ENCODE results near the gene PRKAR2A.

DNA sequence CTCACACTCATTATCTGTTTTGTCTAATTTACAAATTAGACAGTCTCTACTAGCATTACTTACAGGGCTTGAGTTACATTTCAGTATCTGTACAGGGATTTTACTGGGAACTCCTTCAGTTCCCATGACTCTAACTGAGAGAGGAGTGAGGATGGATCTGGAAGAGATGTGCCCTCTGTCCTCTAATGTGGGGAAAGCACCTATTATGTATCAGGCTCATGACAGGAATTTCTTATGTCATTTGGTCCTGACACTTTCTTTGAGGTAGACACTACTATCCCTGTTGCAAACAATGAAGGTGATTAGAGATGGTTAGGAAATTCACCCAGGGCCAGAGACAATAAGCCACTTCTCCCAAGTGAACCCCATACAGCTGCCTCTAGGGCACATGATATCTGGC lies 151.1 kb downstream of the PRKAR2A start:
- TF ChIP-seq, protein P1, sequence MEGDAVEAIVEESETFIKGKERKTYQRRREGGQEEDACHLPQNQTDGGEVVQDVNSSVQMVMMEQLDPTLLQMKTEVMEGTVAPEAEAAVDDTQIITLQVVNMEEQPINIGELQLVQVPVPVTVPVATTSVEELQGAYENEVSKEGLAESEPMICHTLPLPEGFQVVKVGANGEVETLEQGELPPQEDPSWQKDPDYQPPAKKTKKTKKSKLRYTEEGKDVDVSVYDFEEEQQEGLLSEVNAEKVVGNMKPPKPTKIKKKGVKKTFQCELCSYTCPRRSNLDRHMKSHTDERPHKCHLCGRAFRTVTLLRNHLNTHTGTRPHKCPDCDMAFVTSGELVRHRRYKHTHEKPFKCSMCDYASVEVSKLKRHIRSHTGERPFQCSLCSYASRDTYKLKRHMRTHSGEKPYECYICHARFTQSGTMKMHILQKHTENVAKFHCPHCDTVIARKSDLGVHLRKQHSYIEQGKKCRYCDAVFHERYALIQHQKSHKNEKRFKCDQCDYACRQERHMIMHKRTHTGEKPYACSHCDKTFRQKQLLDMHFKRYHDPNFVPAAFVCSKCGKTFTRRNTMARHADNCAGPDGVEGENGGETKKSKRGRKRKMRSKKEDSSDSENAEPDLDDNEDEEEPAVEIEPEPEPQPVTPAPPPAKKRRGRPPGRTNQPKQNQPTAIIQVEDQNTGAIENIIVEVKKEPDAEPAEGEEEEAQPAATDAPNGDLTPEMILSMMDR (IDR thresholded peaks at IDR 0.05; ENCODE audit: low read depth, low read length, missing input control) = no peak
- TF ChIP-seq, protein P2, sequence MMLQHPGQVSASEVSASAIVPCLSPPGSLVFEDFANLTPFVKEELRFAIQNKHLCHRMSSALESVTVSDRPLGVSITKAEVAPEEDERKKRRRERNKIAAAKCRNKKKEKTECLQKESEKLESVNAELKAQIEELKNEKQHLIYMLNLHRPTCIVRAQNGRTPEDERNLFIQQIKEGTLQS (IDR thresholded peaks at IDR 0.05) = no peak
- TF ChIP-seq EGR1 (IDR thresholded peaks at IDR 0.05; ENCODE audit: low read depth in 2 of 2) = no peak
- TF ChIP-seq YY1 (IDR thresholded peaks at IDR 0.05) = no peak
- TF ChIP-seq, protein P3, sequence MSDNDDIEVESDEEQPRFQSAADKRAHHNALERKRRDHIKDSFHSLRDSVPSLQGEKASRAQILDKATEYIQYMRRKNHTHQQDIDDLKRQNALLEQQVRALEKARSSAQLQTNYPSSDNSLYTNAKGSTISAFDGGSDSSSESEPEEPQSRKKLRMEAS (IDR thresholded peaks at IDR 0.05) = no peak
- no peak for TF ChIP-seq RAD21 (IDR thresholded peaks at IDR 0.05)
- TF ChIP-seq TAF1 (conservative IDR thresholded peaks at IDR 0.05) = no peak
- no peak for TF ChIP-seq HNF4G (IDR thresholded peaks at IDR 0.05)
- TF ChIP-seq, protein P4, sequence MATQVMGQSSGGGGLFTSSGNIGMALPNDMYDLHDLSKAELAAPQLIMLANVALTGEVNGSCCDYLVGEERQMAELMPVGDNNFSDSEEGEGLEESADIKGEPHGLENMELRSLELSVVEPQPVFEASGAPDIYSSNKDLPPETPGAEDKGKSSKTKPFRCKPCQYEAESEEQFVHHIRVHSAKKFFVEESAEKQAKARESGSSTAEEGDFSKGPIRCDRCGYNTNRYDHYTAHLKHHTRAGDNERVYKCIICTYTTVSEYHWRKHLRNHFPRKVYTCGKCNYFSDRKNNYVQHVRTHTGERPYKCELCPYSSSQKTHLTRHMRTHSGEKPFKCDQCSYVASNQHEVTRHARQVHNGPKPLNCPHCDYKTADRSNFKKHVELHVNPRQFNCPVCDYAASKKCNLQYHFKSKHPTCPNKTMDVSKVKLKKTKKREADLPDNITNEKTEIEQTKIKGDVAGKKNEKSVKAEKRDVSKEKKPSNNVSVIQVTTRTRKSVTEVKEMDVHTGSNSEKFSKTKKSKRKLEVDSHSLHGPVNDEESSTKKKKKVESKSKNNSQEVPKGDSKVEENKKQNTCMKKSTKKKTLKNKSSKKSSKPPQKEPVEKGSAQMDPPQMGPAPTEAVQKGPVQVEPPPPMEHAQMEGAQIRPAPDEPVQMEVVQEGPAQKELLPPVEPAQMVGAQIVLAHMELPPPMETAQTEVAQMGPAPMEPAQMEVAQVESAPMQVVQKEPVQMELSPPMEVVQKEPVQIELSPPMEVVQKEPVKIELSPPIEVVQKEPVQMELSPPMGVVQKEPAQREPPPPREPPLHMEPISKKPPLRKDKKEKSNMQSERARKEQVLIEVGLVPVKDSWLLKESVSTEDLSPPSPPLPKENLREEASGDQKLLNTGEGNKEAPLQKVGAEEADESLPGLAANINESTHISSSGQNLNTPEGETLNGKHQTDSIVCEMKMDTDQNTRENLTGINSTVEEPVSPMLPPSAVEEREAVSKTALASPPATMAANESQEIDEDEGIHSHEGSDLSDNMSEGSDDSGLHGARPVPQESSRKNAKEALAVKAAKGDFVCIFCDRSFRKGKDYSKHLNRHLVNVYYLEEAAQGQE (IDR thresholded peaks at IDR 0.05) = no peak
- no peak for TF ChIP-seq SP1 (IDR thresholded peaks at IDR 0.05)
- TF ChIP-seq GABPA (IDR thresholded peaks at IDR 0.05 in 1 of 2, conservative IDR thresholded peaks at IDR 0.05 in 1 of 2) = no peak
- TF ChIP-seq, protein P5, sequence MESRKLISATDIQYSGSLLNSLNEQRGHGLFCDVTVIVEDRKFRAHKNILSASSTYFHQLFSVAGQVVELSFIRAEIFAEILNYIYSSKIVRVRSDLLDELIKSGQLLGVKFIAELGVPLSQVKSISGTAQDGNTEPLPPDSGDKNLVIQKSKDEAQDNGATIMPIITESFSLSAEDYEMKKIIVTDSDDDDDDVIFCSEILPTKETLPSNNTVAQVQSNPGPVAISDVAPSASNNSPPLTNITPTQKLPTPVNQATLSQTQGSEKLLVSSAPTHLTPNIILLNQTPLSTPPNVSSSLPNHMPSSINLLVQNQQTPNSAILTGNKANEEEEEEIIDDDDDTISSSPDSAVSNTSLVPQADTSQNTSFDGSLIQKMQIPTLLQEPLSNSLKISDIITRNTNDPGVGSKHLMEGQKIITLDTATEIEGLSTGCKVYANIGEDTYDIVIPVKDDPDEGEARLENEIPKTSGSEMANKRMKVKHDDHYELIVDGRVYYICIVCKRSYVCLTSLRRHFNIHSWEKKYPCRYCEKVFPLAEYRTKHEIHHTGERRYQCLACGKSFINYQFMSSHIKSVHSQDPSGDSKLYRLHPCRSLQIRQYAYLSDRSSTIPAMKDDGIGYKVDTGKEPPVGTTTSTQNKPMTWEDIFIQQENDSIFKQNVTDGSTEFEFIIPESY (IDR thresholded peaks at IDR 0.05) = no peak
- no peak for TF ChIP-seq FOXA1 (IDR thresholded peaks at IDR 0.05)

Data from liver (tissue), 3 donors.